GM19324 (cell line): ENCODE measurements around the gene NID1.
"Not testable (repeated sequence)": the region's sequence is repeated elsewhere in the genome, so short reads cannot be mapped to it uniquely, and the experiment has no call there.

Experiments used
- ATAC-seq: cut with Tn5 transposase; IDR thresholded peaks from one replicate; pipeline ENCODE4 v1.9.1; 2021; ENCODE audit warnings: mild to moderate bottlenecking, moderate library complexity; ENCODE audit not compliant: unreplicated experiment, low FRiP score

NID1 gene

DNA sequence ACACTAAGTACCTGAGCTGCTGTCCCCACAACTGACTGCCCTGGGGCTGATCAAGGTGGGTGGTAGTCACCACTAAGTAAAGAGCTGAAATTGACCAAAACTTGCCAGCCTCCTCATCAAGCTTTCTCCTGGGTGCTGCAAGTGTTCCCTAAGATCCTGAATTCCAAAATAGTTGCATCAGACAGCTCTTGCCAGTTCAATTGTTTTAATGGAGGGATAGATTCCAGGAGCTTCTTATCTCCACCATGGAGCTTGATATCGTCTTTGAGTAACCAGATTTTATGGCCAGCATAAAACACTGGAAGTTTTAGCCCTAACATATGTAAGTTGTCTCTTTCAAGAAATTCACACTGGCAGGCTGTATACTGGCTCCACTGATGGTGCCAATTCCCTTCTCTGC, 90.3 kb downstream of the NID1 start:
- ATAC-seq, result no peak

DNA sequence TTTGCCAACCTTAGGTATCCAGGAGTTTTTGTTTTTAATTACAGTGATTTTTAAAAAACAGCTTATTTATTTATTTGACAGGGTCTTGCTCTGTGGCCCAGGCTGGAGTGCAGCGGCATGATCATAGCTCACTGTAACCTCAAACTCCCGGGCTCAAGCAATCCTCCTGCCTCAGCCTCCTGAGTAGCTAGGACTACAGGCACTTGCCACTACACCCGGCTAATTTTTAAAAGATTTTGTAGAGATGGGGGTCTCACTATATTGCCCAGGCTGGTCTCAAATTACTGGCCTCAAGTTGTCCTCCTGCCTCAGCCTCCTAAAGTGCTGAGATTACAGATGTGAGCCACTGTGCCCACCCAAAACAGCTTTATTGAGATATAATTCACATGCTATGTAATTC, 92.2 kb downstream of the NID1 start:
- not testable (repeated sequence) for ATAC-seq

DNA sequence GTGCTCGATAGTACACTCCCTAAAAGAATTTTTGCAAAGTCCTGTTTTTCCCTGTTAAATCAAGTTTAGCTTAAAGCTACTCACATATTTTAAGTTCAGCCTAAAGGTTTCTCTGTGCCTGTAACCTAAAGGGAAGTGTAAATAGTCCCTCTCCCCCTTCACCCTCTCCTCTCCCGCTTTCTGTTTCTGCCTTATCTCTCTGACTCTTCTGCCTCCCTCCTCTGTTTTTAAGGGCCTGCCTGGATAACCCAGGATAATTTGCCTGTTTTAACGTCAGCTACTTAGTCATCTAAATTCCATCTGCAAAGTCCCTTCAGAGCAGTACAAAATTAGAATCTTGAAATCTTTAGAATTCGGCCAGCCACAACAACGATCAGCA, 92.6 kb downstream of the NID1 start:
- peak; percentile 31 for ATAC-seq

DNA sequence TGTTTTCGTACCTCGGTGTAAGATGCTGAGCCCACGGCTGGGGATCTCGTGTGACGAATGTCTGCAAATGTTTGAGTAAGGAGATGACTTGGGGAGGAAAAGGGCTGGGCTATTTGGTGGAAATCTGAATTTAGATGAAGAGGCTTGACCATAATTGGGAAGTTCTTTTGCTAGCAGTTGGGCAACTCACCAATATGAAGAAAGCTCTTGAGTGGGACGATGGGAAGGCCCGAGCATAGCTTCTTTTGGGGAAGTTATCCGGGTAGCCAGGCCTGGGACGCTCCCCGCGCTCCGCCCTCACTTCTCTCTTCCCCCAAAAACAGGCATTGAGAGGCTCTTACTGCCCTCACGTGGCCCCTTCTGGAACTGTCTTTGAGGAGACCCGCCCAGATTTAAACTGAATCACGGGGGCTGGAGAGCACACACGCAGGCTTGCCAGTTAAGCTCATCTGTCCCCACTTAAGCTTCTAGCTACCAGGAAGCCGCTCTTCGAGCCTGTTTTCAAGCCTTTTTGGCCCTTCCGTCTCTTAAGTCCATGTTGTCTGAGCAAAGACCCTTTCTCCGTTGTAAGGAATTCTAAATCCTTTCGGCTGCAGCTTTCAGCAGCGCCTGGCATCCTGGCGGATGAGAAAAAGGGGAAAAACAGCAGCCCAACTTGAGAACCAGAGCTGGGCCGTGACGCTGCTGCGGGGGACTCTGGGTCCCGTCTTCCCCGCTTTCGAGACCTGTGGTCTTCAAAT, 93.1 kb downstream of the NID1 start:
- ATAC-seq, result peak; percentile 94

DNA sequence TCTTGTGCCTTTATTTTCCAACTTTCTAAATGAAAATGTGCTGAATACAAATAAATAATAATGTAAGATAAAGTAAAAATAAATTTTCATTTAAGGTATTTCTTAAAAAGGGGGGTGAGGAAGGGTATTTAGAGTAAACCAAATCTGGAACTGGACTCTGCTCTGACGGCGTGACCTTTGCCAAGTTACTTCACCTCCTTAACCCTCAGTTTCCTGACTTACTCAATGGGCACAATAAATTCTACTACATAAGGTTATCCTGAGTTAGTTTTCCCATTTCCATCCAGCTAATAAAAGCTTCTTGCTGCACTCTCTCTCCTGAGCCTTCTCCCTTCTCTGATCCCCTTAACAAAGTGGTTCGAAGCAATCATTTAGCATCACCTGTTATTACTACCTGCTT, 93.9 kb downstream of the NID1 start:
- no peak for ATAC-seq

DNA sequence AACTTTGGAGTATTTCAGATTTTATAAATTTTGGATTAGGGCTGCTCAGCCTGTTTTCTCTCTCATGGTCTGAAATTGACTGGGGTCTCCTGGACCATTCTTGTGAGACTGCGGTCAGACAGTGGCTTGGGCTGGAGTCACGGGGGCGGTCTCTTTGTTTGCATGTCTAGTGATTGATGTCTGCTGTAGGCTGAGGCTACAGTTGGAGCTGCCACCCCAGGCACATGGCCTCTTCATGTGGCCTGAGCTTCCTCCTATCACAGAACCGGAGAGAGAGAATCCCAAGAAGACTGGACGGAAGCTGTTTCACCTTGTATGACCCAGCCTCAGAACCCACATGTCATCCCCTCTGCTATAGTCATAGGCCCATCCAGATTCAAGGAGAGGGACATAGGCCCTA, 96.1 kb downstream of the NID1 start:
- ATAC-seq, result no peak

DNA sequence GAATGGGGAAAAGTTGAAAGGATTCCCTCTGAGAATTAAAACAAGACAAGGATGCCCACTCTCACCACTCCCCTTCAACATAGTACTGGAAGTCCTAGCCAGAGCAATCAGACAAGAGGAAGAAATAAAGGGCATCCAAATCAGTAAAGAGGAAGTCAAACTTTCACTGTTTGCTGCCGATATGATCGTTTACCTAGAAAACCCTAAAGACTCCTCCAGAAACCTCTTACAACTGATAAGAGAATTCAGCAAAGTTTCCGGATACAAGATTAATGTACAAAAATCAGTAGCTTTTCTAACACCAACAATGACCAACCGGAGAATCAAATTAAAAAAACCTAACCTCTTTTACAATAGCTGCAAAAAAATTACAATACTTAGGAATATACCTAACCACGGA, 98.8 kb downstream of the NID1 start:
- ATAC-seq, result not testable (repeated sequence)

DNA sequence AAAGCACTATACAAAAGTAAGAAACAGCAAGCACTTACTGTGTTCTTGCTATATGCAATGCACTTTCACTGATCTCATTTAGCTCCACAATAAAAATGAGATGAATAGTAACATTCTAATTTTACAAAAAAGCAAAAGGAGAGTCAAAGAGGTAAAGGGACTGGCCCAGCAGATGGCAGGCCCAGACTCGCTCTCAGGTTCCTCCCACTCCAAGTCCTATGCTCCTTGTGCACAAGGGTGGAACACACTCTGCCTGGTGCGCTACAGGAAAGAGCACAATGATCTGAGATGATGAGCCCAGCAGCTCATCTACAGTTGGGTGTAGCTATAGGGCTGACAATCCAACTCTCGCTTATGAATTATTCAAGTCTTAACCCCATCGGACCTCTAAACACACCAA, 104.1 kb downstream of the NID1 start:
- ATAC-seq, result no peak

DNA sequence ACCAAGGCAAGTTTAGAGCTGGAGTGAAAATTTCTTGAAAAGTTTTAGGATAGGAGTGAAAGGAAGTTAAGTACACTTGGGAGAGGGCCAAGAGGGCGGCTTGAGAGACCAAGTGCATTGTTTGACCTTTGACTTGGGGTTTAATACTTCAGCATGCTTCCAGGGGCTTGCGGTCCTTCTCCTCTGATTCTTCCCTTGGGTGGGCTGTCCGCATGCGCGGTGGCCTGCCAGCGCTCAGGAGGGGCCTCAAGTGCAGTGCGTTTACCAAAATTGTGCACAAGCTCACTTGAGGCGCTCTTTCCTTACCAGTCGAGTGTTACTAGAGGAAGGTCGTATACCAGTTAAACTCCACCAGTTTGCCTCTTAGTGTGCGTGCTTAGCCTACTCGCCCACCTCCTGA, 106.9 kb downstream of the NID1 start:
- ATAC-seq, result no peak

DNA sequence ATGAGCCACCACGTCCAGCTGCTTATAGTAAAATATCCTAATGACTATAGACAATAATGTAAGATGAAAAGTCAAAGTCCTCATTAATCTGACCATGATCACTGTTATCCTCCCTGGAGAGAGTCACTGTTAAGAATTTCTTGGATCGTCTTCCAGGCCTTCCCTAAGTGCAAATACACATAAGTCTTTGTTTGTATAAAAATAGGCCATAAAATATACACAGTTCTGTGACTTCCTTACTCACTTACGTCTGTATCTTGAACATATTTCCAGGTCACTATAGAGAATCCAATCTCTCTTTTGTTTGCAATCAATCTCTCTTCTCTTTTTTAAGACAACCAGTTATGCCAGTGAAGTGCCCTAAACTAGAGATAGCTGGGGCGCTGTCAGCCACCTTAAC, 109.1 kb downstream of the NID1 start:
- no peak for ATAC-seq

DNA sequence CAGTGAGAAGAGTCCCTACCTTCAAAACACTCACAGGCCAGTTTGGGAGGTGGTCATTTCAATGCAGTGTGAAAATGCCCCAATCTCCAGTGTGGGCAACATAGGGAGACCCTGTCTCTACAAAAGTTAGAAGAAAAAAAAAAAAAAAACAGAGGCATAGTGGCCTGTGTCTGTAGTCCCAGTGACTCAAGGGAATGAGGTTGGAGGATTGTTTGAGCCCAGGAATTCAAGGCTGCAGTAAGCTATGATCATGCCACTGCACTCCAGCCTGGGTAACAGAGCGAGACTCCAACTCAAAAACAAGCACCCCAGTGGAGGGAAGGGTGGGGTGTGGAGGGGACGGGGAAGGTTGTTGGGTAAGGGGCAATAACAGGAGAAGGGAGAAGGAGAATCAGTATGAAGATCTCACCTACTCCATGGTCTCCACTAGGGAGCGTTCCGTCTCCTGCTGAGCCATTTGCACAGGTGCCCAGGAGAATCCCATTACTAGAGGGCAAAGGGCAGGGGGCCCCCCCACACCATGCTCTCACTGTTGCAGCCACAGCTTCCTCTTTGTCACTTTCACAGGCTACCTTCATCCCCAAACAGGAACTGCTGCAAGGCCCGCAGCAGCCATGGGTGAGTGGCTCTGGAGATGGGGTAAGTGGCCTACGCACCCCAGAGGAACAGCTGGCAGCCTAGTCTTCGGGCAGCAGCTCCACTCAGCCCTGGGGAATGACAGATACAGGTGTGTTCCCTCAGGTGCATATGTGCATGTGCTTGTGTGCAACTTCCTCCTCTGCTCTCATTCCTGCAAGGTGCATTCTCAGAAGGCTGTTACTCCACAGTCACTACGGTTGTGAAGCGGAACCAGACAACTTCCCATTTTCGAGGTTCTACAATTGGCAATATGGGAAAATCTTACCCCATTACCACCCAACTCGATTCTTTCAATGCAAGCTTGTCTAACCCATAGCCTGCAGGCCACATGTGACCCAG, 110.3 kb downstream of the NID1 start:
- ATAC-seq, result peak; percentile 98

DNA sequence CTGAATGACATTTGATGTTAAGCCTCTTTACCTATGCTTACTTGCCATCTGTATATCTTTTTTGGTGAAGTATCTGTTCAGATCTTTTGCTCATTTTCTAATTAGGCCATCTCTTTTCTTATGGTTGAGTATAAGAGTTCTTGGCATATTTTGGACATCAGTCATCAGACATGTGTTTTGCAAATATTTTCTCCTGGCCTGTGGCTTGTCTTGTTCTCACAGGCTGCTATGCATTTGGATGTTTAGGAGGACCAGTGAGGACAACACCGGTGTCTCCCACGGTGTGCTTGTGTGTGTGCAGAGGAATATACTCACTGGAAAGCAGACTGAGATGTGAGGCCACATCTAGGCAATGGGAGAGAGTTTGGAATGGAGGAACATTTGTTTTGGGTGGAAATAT, 111.1 kb downstream of the NID1 start:
- no peak for ATAC-seq

DNA sequence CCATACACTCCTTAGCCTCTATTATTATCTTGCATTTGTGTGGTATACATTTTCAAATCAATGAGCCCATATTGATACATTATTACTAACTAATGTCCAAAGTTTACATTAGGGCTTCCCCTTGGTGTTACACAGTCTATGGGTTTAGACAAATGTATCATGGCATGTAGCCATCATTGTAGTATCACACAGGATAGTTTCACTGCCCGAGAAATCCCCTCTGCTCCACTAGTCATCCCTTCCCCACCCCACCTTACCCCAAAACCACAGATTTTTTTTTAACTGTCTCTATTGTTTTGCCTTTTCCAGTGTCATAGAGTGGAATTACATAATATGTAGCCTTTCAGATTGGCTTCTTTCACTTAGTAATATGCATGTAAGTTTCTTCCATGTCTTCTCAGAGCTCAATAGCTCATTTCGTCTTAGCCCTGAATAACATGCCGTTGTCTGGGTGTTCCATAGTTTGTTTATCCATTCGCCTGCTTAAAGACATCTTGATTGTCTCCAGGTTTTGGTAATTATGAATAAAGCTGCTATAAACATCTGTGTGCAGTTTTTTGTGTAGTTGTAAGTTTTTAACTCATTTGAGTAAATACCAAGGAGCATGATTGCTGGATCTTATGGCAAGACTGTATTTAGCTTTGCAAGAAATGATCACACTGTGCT, 111.8 kb downstream of the NID1 start:
- ATAC-seq, result no peak

DNA sequence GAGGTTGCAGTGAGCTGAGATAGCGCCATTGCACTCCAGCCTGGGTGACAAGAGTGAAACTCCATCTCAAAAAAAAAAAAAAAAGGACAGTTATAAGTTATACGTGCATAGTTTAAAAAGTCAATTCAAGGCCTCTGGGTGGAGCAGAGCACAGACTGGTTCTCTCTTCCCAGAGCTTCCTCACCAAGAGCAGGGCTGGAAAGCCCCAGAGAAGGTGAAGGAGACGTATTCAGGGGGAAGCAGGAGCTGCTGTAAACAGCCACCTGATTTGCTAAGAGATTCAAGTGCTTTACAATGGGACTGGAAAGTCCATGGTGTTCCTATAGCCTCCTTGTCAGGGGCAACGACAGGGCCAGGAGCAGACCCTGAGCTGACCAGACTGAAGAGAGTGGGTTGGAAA, 113.2 kb downstream of the NID1 start:
- ATAC-seq, result no peak

DNA sequence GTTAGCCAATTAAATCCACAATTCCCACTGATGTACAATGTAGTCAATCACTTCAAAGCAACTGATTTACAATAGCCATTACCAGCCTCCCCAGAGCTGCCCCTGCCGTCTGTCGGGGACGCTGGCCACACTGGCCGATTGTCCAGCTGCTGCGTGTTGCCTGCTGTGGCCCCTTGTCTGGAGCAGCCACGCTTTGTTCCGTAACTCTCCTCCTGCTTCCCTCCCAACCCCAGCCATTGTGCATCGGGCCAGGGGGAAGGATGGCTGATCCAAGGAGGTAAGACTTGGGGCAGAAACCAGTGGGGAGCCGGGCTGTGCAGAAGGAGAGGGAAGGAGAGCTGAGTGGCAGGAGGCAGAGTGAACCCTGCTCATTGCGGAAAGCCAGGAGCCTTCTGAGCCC, 114.6 kb downstream of the NID1 start:
- no peak for ATAC-seq

DNA sequence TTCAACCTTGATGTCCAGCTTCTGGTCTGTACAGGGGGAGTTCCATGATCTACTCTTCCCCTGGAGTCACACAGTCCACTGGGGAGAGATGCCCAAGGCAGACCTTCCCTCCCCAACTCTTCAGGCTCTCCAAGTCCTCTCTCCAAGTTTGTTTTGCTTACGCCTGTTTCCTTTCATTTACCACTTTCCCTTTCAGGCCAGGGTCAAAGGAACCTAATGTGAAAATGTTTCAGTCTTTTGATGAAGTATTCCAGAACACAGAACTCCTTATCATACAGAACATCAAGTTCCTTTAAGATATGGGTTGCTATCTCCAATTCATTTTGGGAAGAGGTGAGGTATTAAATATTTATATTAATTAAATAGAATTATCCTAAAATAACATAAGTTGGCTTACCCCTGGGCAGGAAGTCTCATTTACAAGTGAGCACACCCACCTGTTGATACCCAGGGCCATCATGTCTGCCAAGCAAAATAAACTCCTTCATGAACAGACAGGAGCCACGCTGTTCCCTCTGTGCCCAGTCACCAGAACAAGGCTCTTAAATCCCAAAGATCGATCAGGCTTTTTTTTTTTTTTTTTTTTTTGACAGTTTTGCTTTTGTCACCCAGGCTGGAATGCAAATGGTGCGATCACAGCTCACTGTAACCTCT, 116.0 kb downstream of the NID1 start:
- no peak for ATAC-seq

DNA sequence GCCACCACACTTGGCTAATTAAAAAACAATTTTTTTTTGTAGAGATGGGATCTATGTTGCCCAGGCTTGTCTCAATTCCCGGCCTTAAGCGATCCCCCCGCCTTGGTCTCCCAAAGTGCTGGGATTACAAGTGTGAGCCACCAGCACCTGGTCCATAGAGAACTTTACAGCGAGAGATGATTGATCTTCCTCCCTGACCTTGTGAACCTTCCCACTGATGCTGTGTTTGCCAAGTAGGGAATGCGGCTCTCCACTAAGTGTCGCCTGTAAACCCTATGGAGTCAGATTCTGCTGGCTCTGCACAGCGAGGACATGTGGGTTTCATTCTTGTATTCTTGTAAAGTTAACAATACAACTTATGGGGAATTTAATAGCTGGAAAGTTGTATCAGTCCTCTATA, 116.9 kb downstream of the NID1 start:
- ATAC-seq, result no peak

DNA sequence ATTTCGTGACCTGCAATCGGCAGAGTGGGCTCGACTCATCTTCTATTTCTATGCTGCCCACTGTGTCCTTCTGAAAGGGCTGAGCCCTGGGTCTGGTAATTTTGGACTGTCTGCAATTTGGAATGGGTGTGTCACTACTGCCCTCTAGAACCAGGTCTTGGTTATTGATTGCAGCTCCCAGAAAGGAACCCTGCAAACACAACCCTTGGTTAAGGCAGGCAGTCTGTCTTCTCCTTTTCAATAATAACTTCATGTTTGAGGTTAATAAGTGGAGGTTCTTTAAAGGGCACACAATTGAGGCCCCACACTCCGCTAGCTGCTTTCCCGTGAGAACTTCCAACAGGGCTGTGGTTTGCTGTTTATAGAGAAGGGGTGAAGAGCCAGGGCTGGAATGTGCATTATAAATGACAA, 118.3 kb downstream of the NID1 start:
- ATAC-seq, result peak; percentile 40

DNA sequence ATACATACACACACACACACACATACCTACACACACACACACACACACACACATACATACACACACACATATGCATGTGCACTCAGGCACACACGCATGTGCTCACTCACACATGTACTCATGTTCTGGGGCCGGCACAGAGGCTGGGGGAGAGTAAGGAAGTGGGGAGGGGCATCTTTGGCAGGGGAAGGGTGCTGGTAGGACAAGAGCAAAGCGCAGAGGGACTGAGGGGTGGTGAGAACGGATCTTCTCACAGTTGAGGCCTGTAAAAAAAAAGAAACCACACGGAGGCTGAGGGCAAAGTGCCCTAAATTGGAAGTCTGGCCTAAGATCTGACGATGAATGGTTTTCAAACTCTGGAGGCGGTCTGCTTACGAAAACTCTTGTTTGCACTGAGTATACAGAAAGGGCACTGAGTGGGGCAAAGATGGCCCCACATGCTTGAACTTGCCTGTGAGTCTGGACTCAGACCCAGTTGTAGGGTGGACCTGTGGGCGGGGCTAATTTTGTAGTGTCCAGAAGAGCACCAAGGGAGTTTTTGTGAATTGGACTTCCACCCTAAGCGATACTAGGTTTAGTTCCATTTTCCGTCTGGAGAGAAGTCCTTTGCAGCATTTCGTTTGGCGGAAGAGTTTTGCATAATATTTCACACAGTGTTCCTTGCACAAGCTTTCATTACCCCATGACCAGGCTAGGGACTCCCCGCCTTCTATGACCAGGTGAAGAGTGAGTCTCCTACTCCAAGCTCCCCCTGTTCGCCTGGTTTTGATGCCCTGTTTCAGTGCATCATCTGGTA, 118.9 kb downstream of the NID1 start:
- ATAC-seq, result peak; percentile 84

DNA sequence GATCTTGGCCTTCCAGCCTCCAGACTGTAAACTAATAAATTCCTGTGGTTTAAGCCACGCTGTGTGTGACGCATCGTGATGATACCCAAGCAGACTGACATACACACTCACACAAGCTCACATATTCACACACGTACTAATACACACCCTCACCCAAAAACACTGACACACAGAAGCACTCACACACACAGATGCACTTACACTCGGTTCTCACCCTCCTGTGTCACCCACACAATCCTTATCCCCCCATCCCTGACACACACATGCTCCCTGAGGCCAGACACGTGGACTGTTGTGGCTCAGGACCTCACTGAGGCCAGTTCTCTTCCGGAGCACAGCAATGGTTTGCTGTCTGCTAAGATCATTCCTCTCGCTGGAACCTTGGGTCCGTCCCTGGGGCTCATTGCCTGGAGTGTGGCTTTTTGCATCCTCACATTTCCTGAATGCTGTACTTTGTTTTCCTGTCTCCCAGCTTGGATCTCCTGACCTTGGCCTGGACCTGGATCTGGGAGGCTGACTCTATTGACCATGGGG, 121.2 kb downstream of the NID1 start:
- no peak for ATAC-seq
